ENCODE measurements around the gene DHX35. TPM values are rescaled to one million over a fixed set of nuclear protein-coding genes. Genes with fewer than 3 reads are reported as not detected.

The DHX35 gene
- total RNA-seq, 6 donors from 2014 or later, result 9.6 to 40.9 (median 12.0) TPM

DNA sequence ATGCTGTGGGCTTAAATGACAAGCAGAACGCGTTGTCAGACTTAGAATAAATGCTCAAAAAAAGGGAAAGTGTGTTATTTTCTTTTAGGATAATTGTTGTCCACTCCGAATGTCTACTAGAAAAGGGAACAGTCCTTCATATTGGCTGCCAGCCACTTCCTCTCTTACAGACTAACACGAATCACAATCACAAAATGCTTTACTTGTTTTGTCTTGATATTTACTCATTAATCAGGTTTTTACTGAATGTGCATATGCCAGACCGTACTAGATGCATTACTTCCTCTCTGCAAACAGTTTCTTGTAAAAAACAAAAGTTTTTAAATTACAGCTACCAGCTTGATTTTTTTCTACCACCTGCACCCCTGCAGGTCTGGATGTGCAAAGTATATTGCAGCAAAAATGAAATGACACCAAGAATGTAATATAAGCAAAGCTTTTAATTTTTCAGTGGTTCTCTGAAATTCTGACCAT, 821 bp downstream of the DHX35 start:
- ATAC-seq (ENCODE audit: low FRiP score in 2 of 2) (no peak), DNase-seq (no peak)
- 0 to 4% methylated on average over 5 of the region's 5 CpGs for WGBS, 2 donors

DNA sequence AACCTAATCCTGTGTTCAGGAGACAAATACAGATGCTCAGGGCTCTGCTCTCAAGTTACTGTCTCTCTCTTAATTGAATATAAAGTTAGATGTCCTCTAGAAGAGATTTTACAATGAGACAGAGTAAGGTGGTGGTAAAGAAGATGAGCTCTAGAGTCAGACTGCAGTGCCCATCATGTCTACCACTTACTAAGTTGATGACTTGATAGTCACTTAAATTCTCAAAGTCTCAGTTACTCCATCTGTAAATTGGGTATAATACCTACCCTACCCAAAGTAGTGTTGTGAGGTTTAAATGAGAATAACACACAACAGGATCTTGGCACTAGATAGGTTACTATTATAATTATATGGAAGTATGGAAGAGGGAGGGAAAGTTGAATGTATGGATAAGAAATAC, 1.6 kb downstream of the DHX35 start:
- peaks cover 0 to 5% (median 0%) of the 10 kb centered on the region in 4 donors for H3K36me3 ChIP-seq
- H3K9me3 ChIP-seq, result no peaks in the 10 kb centered on the region
- peaks cover 9 to 14% (median 14%) of the 10 kb centered on the region in 4 donors for H3K4me1 ChIP-seq
- H3K4me3 ChIP-seq, result no peak overlapping the region
- no peak overlapping the region for H3K27ac ChIP-seq
- TF ChIP-seq EP300 (IDR thresholded peaks at IDR 0.05) (no peak), POLR2AphosphoS5 (IDR thresholded peaks at IDR 0.05) (no peak), POLR2A (IDR thresholded peaks at IDR 0.05) (no peak)
- TF ChIP-seq, protein P1, sequence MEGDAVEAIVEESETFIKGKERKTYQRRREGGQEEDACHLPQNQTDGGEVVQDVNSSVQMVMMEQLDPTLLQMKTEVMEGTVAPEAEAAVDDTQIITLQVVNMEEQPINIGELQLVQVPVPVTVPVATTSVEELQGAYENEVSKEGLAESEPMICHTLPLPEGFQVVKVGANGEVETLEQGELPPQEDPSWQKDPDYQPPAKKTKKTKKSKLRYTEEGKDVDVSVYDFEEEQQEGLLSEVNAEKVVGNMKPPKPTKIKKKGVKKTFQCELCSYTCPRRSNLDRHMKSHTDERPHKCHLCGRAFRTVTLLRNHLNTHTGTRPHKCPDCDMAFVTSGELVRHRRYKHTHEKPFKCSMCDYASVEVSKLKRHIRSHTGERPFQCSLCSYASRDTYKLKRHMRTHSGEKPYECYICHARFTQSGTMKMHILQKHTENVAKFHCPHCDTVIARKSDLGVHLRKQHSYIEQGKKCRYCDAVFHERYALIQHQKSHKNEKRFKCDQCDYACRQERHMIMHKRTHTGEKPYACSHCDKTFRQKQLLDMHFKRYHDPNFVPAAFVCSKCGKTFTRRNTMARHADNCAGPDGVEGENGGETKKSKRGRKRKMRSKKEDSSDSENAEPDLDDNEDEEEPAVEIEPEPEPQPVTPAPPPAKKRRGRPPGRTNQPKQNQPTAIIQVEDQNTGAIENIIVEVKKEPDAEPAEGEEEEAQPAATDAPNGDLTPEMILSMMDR (IDR thresholded peaks at IDR 0.05), result no peak
- no peak for ATAC-seq (ENCODE audit: low FRiP score in 2 of 2)
- no peak for DNase-seq
- H3K27me3 ChIP-seq, result no peaks in the 10 kb centered on the region

More for the DNA sequence above, 821 bp downstream of the DHX35 start:
- Histone ChIP-seq H3K4me3 (peak overlapping the region; percentile 87 to 96 (median 92)), H3K27me3 (no peaks in the 10 kb centered on the region), H3K9me3 (no peaks in the 10 kb centered on the region), H3K27ac (peak overlapping the region; percentile 86 to 90 (median 88)), H3K4me1 (peaks cover 9 to 14% (median 14%) of the 10 kb centered on the region in 4 donors), H3K36me3 (peaks cover 0 to 5% (median 0%) of the 10 kb centered on the region in 4 donors)
- TF ChIP-seq EP300 (IDR thresholded peaks at IDR 0.05), result no peak

DNA sequence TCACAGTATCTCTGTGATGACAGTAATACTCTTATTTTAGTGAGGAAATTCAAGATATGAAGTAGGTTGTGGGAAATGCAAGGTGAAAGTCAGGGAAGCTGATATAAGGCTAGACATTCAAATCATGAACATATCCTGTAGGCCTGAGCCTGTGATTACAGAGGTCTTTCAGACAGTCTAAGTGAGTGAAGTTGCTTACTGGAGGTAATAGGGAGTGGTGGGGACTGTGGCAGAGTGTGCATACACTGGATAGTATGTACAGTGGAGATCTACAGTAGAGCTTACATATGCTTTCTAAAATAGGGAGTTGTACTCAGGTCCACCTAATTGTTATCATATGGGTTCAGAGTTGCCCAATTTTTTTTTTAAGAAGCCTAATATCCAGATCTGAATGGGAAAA, 3.1 kb downstream of the DHX35 start:
- H3K27me3 ChIP-seq, result no peaks in the 10 kb centered on the region
- H3K27ac ChIP-seq, result no peak overlapping the region
- no peak for ATAC-seq (ENCODE audit: low FRiP score in 2 of 2)
- DNase-seq, result no peak
- no peak overlapping the region for H3K4me3 ChIP-seq
- TF ChIP-seq POLR2A (IDR thresholded peaks at IDR 0.05), result no peak
- TF ChIP-seq, protein P1 (IDR thresholded peaks at IDR 0.05), result no peak
- TF ChIP-seq POLR2AphosphoS5 (IDR thresholded peaks at IDR 0.05), result no peak
- TF ChIP-seq EP300 (IDR thresholded peaks at IDR 0.05), result no peak
- peaks cover 9 to 20% (median 14%) of the 10 kb centered on the region in 4 donors for H3K4me1 ChIP-seq
- H3K9me3 ChIP-seq, result no peaks in the 10 kb centered on the region
- peaks cover 0 to 19% (median 5%) of the 10 kb centered on the region in 4 donors for H3K36me3 ChIP-seq

DNA sequence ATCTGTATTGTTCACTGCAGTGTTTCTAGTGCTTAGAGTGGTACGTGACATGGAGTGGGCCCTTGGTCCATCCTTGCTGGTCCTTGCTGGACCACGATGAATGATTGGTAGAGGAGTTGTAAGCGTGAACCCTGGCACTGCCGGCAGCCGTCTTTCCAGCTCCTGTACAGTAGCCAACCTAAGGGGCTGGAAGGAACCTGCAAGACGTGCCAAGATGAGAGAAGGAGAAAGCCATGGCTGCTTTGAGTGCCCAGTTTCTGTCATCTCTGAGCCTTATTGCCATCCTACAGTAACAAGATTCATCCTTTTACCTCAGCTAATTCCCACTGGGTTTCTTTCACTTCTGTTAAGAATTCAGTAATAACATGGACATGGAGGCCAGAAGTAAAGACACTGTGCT, 5.9 kb downstream of the DHX35 start:
- no peaks in the 10 kb centered on the region for H3K9me3 ChIP-seq
- peaks cover 2 to 10% (median 4%) of the 10 kb centered on the region in 4 donors for H3K4me1 ChIP-seq
- no peak for TF ChIP-seq POLR2AphosphoS5 (IDR thresholded peaks at IDR 0.05)
- TF ChIP-seq POLR2A (IDR thresholded peaks at IDR 0.05), result no peak
- TF ChIP-seq, protein P1 (IDR thresholded peaks at IDR 0.05), result no peak
- no peak for TF ChIP-seq EP300 (IDR thresholded peaks at IDR 0.05)
- H3K27me3 ChIP-seq, result no peaks in the 10 kb centered on the region
- ATAC-seq (ENCODE audit: low FRiP score in 2 of 2), result no peak
- peaks cover 3 to 38% (median 8%) of the 10 kb centered on the region in 4 donors for H3K36me3 ChIP-seq
- H3K27ac ChIP-seq, result no peak overlapping the region
- 93 to 95% methylated on average over 6 of the region's 6 CpGs for WGBS, 2 donors
- no peak for DNase-seq
- no peak overlapping the region for H3K4me3 ChIP-seq

DNA sequence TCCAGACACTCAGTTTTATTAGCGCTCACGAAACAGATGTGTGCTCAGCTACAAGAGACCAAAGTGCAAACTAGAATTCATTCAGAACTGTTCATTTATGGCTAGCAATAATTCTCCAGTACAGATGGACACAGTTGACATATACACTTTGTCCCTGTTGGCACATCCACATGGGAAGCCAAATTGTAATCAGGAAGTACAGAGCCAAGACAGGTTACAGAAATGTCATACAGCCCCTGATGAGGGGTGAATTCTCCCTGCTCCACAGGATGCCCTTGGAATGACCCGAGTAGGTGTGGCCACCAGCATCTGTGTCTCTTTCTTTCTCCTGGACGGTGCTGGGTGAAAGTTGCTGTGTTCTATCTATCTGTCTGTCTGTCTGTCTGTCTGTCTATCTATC, 7.6 kb downstream of the DHX35 start:
- TF ChIP-seq POLR2A (IDR thresholded peaks at IDR 0.05), result no peak
- TF ChIP-seq POLR2AphosphoS5 (IDR thresholded peaks at IDR 0.05), result no peak
- no peak for TF ChIP-seq EP300 (IDR thresholded peaks at IDR 0.05)
- TF ChIP-seq, protein P1 (IDR thresholded peaks at IDR 0.05), result no peak
- H3K36me3 ChIP-seq, result peaks cover 3 to 50% (median 8%) of the 10 kb centered on the region in 4 donors
- peaks cover 0 to 6% (median 0%) of the 10 kb centered on the region in 4 donors for H3K4me1 ChIP-seq
- no peaks in the 10 kb centered on the region for H3K27me3 ChIP-seq
- ATAC-seq (ENCODE audit: low FRiP score in 2 of 2), result no peak
- H3K4me3 ChIP-seq, result no peak overlapping the region
- 72 to 75% methylated on average over 4 of the region's 4 CpGs for WGBS, 2 donors
- H3K9me3 ChIP-seq, result no peaks in the 10 kb centered on the region
- no peak for DNase-seq
- H3K27ac ChIP-seq, result no peak overlapping the region
